Inferior parietal cortex (tissue), 1 donor: ENCODE data around the gene C5AR2.
A peak's percentile ranks its signal among the peaks of the same experiment; 100 is the strongest.
"Not testable (repeated sequence)": the region's sequence is repeated elsewhere in the genome, so short reads cannot be mapped to it uniquely, and the experiment has no call there.

Experiments
- DNase-seq: peaks from one replicate; pipeline ENCODE4 v3.0.0-alpha.2; 2016; ENCODE audit errors: extremely low spot score

The C5AR2 gene

DNA sequence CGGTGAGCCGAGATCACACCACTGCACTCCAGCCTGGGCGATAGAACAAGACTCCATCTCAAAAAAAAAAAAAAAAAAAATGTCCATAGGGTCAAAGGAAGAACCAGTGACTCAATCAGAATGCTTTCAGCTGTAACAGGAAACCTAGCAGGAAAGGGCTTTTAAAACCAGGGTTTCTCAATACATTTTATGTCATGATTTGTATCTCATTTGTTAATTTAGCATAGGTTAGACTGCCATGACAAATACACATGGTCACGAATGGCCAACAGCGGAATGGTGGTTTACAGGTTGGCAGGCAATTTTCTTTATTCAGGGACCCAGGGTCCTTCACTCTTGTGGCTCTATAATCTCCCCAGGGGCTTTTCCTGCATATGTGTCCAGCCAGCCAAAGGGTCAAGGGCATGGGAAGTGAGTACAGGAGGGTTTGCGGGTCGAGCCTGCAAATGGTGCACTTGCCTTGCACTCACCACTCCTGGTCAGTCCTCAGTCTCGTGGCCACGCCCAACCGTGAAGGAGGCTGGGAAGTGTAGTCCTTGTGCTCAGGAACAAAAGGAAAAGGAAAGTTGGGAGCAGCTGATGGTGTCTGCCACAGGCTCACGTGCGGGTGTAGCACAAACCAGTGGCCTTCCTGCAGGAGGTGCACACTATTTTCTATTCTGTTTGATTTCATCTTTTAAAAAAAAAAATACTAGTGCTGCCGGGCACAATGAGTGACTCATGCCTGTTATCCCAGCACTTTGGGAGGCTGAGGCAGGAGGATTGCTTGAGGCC is 32.0 kb downstream of the C5AR2 start:
- DNase-seq = no peak

DNA sequence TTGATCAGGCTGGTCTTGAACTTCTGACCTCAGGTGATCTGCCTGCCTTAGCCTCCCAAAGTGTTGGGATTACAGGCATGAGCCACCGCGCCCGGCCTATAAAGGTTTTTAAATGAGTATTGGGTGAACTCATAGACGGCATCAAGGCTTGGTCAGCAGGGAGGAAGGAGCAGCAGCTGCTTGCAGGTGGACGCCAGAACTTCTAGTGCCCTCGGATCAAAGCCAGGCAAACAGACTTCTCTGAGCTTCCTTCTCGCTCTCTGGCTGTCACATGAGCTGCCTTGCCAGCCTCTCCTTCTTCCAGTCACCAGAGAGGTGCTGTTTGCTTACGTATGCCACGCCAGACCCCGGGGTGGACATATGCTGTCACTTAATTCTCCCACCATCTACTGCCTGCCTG is 33.5 kb downstream of the C5AR2 start:
- DNase-seq = not testable (repeated sequence)

DNA sequence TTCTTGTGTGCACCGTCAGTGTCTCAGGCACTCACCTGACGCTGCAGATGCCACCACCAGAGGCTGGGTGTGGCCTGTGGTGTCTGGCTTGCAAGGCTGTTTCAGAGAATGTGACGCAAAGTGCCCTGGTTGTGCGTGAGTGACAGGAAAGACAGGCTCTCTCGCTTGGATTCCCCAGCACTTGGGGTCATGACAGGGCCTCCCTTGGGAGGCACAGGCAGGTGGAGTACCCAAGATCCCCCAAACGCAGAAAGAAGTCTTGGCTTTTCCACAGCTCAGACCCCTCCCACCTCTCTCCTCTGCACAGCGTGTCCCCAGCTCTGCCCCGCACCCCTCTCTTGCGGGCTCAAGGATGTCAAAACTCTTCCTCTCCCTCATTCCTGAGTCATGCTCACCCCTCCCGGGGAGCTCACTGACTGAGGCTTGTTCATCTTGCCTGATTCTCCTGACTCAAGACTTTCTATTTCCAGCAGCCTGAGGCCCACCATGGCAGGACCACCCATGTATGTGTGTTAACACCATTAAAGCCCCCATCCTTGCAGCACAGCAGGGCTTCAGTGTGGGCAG is 38.2 kb downstream of the C5AR2 start:
- no peak for DNase-seq

DNA sequence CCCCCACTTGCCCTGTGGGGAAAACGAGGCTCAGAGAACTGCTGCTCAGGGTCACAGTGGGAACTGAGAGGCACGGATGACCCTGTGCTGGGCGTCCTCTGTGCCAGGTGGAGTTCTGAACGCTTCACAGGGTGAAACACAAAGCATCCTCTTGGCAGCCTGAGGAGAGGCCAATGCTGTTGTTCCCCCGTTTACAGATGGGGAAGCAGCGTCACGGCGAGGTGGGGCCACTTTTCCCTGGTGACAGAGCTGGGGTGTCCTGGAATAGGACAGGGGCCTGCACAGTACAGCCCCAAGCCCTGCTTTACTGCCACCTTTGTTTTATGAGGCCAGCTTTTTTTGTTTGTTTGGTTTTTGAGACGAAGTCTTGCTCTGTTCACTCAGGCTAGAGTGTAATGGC is 39.3 kb downstream of the C5AR2 start:
- DNase-seq = no peak

DNA sequence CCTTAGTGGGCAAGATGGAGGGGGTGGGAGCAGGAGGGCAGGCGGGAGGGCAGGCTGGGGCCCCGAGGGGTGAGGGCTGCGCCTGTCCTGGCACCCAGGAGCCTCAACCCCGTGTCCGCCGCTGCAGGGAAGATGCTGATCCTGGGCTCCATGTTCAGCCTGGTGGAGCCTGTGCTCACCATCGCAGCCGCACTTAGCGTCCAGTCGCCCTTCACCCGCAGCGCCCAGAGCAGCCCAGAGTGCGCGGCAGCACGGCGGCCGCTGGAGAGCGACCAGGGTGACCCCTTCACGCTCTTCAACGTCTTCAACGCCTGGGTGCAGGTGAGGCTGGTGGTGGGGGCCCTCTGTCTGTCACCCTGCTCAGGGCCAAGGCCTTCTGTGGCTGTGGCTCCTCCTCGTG is 40.6 kb downstream of the C5AR2 start:
- DNase-seq = no peak

DNA sequence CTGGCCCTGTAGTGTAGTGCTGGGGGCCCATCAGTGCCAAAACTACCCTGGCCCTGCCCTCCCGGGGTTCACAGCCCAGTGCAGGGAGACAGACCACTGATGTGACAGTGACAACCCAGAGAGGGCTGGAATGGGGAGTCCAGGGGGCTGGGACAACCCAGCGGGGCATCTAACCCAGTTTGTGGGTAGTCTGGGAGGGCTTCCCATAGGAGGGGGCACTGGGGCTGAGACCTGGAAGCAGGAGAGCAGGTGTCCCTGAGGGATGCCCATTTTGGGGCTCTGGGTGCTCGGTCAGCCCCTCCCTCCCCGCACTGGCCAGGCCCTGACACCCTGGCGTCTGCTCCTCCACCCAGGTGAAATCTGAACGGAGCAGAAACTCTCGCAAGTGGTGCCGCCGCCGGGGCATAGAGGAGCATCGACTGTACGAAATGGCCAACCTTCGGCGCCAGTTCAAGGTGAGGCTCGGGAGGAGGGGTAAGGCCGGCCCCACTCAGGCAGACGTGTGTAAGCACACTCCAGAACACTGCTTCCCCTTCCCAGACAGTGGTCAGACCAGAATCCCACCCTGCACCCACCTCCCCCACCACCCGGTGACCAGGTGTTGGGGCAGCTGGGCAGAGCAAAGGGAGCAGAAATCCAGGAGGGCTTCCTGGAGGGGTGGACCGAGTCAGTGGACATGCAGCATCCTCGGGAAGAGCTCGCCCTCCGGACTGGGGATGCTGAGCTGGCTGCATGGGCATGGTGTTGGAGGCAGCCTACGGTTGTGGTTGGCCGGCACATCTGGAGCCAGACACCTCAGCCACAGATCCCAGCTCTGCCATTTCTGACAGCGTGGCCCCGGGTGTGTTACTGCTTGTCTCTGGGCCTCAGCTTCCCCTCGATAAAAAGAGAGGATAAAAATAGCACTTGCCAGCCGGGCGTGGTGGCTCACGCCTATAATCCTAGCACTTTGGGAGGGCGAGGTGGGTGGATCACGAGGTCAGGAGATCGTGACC is 41.6 kb downstream of the C5AR2 start:
- DNase-seq = no peak

DNA sequence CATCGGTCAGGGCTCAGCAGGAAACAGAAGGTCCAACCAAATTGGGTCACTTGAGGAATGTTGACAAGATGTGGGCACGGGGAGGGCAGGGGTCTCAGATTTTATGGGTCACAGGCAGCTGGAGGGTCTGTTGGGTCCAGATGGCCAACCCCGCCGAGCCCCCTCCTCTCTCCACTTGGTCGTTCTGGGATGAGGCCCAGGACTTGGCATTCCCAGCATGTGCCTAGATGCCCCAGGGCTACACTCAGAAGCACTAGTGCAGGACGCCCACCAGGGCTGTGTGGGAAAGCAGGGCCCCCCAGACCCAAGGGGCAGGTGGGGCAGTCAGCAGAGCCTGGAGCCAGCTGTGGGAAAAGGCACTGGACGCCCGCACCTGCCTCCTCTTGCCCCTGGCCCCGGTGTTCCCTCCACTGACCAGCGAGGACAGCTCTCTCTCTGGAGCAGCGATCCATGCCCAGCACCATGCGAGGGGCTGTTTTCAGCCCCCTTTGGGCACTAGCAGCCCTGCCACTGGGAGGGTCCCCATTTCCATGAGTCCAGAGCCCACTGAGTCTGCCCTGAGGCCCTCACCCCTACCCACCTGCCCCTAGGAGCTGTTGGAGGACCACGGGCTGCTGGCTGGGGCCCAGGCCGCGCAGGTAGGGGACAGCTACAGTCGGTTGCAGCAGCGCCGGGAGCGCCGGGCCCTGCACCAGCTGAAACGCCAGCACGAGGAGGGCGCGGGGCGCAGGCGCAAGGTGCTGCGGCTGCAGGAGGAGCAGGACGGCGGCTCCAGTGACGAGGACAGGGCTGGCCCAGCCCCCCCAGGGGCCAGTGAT is 43.1 kb downstream of the C5AR2 start:
- no peak for DNase-seq

DNA sequence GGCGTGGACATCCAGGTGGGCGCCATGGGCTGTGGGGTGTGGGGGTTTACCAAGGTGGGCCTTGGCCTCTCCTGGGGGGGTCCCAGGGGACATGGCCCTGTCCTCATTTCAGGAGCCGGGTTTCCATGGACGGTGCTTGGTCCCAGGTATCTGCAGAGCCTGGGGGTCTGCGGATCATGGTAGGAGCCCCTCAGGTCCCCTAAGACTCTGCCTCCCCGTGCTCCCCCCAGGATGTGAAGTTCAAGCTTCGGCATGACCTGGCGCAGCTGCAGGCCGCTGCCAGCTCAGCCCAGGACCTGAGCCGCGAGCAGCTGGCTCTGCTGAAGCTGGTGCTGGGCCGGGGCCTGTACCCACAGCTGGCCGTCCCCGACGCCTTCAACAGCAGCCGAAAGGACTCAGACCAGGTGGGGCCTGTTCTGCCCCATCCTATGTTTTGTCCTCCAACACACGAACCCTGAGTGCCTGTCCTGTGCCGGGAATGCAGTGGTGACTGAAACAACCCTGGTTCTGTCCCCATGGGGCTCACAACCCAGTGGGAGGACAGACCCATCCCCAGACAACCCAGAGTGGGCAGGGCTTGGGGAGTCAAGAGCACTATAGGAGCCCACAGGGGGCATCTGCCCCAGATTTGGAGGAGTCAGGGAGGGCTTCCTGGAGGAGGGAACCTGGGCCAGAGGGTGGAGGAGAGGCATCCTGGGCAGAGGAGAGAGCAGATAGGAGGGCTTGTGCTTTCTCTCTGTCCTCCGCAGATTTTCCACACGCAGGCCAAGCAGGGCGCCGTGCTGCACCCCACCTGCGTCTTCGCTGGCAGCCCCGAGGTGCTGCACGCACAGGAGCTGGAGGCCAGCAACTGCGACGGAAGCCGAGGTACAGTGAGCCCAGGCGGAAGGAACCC is 44.0 kb downstream of the C5AR2 start:
- DNase-seq = no peak

DNA sequence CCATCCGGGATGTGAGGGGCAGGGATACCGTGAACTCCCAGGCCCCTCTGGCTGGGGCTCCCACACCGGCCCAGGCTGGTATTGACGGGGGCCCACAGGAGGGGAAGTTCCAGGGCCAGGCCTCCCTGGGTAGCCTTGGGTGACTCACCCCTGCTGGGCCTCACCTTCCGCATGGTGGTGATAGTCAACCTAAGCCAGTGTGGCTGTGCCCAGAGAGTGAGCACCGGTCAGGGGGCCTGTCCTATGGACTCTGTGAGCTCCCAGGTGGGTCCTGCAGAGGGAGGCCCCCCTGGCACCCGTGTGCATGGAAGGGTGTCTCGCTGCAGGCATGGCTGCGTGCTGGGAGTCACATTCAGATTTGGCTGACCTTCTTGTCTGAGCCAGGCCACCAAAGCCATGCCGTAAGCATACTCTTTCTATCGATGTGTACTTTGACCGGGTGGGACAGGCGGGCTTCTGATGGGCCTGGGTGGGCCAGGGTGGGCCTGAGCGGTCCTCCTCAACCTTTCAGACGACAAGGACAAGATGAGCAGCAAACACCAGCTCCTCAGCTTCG is 44.7 kb downstream of the C5AR2 start:
- DNase-seq = no peak

DNA sequence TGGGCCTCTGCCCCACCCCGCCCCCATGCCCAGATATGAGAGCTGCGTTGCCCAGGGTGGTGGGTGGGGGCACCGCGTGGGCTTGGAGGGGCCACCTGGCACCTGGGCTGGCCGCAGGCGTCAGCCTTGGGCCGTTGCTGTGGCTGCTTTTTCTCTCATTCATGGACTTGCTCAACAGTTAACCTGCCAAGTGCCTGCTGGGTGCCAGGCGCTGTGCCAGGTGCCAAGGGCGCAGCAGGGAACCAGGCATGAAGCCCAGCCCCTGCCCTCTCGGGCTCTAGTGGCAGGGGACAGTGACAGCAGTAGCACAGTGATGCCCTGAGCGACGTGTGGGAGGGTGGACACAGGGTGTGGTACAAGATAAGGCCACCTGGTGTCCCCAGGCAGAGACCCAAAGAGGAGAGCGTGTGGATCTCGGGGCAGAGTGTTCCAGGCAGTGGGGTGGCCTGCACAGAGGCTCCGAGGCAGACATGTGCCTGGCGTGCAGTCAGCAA is 45.3 kb downstream of the C5AR2 start:
- no peak for DNase-seq

DNA sequence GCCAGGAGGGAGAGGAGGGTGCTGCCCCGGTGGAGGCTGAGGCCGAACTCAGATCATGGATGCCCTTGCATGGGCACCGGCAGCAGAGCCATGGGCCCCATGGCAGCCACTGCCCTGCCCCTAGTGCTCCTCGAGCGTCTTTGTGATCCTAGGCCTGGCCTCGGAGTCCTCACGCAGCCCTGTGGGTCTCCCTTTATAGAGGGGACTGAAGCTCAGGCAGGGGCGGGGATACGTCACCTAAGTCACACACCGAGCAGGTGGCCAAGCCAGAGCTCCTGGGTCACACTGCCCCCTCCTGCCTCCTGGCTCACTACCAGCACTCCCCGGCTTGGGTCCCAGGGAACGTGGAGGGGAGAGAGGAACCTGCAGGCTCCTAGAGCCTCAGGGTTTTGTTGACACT is 45.8 kb downstream of the C5AR2 start:
- DNase-seq = no peak

DNA sequence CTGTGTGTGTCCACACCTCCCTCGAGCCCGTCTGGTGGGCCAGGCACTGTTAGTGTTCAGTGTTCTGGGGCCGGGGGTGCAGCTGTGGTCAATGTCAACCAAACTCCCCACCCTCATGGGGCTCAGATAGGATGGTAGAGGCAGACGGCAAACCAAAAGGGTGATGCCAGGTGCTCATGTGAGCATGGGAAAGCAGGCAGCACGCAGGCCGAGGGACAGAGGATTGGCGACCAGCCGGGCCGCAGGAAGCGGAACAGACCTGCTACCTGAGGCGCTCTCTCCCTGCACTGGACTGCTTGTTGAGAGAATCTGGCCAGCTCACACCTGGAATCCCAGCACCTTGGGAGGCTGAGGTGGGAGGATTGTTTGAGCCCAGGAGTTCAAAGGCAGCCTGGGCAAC is 46.3 kb downstream of the C5AR2 start:
- no peak for DNase-seq

DNA sequence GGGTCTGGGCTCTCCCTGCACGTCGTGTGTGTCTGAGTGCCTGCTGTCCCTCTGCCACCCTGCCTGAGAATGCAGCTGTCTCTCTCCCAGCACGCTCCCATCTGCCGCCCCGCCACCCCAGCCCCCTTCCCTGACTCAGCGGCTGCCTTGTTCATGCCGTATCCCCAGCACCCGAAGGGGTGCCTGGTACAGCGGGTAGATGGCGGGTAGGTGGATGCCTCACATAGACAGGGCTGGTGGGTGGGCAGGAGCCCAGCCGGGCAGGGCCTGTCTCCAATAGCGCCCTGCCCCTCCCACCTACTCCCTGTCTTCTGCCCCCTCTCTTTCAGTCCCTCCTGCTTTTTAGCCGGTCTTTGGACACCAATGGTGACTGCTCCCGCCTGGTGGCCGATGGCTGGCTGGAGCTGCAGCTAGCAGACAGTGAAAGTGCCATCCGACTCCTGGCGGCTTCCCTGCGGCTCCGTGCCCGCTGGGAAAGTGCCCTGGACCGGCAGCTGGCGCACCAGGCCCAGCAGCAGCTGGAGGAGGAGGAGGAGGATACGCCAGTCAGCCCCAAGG is 47.5 kb downstream of the C5AR2 start:
- peak; percentile 49 for DNase-seq

DNA sequence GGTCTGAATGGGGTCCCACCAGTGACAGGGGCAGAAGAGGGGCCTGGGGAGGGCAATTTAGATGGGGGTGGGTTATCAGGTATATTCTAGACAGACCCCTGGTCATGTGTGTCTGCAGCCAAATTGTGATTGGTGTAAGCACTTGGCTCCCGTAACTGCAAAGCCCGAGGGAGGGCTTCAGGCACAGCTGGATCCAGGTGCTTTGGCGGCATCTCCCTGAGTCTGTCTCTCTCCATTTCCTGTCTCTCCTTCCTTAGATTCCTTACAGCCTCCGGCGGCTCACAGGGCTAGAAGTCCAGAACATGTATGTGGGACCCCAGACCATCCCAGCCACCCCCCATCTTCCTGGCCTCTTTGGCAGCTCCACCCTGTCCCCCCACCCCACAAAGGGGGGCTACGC is 48.6 kb downstream of the C5AR2 start:
- DNase-seq = no peak

DNA sequence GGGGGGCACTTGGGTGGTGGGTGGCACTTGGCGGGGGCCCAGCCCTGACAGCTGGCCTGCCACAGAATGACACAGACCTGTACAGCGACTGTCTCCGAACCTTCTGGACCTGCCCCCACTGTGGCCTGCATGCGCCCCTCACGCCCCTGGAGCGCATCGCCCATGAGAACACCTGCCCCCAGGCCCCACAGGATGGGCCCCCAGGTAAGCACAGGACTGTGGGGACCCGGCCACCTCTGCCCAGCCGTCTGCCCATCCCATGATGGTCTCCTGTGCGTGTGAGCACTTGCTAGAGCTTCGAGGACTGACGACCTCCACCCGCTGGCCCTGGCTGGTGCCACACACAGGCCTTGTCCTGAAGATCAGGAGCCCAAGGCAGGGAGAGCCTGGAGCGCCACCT is 49.1 kb downstream of the C5AR2 start:
- no peak for DNase-seq

DNA sequence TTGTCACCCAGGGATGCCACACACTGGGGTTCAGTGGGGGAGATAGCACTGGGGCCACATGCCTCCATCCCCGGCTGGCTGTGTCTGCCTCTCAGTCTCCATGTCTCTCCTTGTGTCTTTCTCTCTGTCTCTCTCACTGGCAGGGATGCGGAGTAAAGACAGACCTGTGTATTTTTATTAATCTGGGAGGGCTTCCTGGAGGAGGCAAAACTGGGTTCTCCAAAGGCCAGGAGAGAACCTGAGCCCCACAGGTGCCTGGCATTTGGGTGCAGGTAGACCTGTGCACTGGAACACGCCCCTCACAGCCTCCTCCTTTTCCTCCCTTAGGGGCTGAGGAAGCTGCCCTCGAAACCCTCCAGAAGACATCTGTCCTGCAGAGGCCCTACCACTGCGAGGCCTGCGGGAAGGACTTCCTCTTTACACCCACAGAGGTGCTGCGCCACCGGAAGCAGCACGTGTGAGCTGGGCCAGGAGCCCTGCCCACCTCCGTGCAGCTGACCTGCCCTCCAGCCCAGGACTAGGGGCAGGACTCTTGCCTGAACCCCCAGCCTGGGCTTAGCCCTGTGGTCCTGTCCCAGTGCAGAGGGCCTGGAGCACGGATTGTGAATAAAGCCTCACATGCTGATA is 49.8 kb downstream of the C5AR2 start:
- no peak for DNase-seq

DNA sequence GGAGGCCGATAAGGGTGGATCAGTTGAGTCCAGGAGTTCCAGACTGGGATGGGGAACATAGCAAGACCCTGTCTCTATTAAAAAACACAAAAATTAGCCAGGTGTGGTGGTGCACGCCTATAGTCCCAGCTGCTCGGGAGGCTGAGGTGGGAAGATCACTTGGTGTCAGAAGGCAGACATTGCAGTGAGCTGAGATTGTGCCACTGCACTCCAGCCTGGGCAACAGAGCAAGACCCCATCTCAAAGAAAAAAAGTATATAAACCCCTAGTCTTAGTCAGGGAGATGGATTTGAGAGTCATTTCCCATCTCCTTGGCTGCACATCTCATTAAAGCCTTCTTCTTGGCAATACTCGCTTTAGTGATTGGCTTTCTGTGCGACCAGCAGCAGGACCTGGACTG is 51.9 kb downstream of the C5AR2 start:
- not testable (repeated sequence) for DNase-seq

DNA sequence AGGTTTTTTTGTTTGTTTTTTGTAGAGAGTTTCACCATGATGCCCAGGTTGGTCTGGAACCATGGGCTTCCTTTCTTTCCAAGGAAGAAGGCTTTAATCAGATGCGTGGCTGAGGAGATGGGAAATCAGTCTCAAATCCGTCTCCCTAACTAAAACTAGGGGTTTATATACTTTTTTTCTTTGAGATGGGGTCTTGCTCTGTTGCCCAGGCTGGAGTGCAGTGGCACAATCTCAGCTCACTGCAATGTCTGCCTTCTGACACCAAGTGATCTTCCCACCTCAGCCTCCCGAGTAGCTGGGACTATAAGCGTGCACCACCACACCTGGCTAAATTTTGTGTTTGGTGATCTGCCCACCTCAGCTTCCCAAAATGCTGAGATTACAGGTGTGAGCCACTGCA is 52.6 kb downstream of the C5AR2 start:
- not testable (repeated sequence) for DNase-seq

DNA sequence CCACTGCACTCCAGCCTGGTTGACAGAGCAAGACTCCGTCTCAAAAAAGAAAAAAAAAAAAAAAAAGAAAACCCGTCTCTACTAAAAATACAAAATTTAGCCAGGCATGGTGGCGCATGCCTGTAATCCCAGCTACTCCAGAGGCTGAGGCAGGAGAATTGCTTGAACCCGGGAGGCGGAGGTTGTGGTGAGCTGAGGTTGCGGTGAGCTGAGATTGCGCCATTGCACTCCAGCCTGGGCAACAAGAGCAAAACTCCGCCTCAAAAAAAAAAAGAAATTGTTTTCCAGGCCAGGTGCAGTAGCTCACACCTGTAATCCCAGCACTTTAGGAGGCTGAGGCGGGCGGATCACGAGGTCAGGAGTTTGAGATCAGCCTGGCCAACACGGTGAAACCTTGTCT is 54.6 kb downstream of the C5AR2 start:
- DNase-seq = not testable (repeated sequence)
